Activated naive CD8-positive, alpha-beta T cell treated with anti-CD3 and anti-CD28 coated beads, Interleukin-2, amount 50 U/mL, for 16 hours (primary cell): ENCODE measurements around the gene RCAN2.

ENCODE experiments used
- DNase-seq: peaks from one replicate; pipeline ENCODE4 v3.0.0-alpha.2; 2020; ENCODE audit warnings: low read depth, low spot score

RCAN2 gene

GRCh38 chr6:46262928-46263706 is 228.1 kb downstream of the RCAN2 start:
- DNase-seq, result no peak

DNA sequence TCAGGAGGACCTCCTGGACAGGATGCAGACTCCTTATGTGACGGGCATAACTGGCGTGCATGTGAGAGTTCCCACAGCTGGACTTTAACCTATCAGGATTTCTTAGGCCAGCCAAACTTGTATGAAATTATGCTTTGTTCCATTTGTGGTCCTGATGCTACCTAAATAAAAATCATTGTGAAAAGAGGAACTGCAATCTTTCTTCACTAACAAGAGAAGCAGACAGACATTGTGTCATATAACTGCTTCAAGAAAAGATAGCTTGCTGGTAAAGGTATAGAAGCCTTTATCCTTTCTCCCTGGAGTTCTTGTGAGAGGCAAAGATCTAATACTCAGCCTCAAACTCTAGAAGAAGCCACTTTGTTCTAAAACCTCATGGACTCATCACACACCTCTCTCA is 233.0 kb downstream of the RCAN2 start:
- no peak for DNase-seq

GRCh38 chr6:46255528-46255927 is 235.7 kb downstream of the RCAN2 start:
- no peak for DNase-seq

- no peak for DNase-seq
Observed at GRCh38 chr6:46254946-46255345, 236.3 kb downstream of the RCAN2 start.

GRCh38 chr6:46254331-46254730 is 236.9 kb downstream of the RCAN2 start:
- DNase-seq, result no peak

DNA sequence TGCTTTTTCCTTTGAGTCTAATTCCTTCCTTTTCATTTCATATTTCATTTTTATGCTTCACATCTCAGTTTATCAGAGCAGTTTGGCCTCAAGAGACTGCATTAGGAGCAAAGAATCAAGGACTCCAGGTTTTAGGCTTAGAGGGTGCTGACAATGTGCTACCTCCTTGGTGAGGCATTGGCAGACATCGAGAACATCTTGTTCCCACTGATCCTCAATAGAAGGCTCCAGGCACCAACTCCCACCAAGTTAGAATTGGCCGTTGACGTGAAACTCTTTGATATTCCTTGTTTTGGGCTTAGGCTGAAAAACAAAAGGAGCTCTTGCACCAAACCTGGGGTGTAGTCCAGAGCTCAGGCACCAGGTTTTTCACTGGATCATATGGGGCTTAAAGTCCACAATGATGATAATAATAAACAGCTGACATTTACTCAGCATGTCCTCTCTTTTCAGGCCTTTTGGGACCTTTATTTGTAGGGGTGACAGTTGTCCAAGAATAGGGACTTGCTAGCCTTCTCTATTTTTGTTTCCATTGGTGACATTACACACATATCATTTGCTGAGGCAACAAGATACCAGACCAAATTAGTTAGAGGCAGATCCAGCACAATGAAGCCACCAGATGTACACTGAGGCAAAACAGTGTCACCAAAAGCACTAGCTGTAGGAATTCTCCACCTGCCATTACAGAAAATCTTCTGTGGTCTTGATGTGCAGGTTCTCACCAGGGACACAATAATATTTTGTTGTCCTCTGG is 239.5 kb downstream of the RCAN2 start:
- DNase-seq, result no peak

DNA sequence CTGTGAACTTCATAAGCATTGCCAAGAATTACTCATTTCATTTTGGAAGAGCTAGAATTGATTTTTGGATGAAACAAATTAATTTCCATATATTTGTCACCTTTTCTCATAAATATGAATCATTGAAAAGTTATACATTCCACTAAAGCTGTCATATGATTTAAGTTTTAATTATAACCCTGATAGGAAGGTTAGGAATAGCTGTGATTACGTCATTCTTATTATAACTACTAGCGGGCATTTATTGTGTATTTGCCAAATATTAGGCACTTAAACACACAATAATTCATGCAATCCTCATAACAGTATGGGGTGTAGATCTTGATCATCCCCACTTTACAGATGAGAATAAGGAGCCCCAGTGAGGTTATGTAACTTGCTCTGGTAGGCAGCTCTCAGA is 243.1 kb downstream of the RCAN2 start:
- DNase-seq, result no peak

DNA sequence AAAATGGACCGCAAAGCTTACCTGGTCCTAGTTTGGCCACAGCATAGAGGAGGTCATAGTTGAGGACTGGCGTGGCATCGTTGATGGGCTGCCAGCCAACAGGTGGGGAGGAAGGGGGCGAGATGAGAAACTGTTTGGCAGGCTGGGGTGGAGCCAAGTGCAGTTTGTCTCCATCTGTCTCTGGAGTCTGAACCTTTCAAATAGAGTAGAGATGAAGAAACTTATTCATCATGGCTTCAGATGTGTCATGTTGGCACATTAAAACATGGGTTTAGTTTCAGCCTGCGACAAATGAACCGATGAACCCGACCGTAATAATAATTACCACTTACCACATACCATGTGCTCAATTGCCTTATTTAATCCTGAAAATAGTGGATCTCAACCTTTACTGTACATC is 244.5 kb downstream of the RCAN2 start:
- DNase-seq, result no peak

DNA sequence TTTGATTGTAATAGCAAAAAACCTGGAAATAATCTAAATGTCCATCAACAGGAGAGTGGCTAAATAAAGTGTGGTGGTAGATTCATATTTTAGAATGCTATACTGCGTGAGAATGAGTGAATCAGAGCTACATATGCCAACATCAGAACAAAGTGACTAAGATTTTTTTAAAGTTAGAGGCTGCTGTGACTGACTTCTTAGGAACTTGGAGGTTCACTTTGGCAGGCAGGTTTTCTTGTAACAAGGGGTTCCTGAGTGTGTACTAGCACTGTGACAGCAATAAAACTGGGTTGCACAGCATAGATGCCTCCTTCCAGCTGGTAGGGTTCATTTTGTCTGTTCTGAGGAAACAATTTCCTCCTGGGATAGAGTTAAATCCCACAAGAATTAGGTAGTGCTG is 245.2 kb downstream of the RCAN2 start:
- DNase-seq, result no peak

DNA sequence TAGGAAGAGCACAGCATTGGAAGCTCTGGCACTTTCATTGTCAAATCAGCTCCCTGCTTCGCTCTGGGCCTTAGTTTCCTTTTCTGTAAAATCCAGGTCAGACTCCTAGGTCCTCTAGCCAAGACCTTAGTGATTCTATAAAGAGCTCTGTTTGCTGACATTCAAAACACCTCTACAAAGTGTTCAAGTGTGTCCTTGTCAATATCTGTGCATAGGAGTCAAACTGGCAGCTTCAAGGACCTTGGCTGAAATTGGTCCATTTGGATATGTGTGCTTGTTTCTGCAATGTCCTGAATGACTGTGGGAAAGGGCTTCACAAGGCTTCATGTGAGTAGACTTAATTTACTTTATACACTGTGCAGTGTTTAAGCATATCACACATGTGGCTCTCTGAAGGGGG is 246.6 kb downstream of the RCAN2 start:
- no peak for DNase-seq

DNA sequence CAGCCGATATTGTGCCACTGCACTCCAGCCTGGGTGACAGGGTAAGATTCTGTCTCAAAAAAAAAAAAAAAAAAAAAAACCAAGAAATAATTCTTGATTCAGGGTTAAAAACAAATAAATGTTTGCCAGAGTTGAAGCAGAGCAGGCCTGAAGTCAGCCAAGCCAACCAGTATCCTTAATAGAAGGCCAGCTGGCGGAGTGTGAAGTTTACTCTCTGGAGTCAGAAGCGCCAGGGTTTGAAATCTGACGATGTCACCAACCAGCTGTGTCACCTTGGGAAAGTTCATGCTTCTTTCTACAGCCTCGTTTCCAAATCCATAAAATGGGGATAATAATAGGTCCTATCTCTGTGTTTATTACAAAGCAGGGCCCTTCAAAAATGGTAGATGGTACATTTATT is 247.5 kb downstream of the RCAN2 start:
- DNase-seq, result no peak

DNA sequence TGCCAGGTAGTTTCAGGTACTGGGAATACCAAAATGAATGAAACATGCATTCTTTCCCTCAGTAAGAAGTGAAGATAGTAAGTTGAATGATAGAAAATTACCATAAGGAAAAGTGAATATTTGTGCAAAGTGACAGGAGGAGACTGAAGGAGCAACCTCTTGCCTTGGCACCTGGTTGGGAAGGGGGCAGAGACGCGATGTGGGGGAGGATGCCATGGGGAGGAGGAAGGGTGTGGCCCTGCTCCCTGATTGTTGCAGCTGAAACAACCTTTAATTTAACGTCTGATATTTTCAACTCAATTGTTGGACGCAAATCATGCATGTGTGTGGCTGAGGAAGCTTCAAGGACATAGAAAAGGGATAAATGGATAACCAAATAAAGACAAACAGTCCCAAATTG is 248.3 kb downstream of the RCAN2 start:
- DNase-seq, result no peak

- DNase-seq, result no peak
Observed at GRCh38 chr6:46240866-46241565, 250.2 kb downstream of the RCAN2 start.

GRCh38 chr6:46236752-46237151 is 254.5 kb downstream of the RCAN2 start:
- DNase-seq, result no peak

DNA sequence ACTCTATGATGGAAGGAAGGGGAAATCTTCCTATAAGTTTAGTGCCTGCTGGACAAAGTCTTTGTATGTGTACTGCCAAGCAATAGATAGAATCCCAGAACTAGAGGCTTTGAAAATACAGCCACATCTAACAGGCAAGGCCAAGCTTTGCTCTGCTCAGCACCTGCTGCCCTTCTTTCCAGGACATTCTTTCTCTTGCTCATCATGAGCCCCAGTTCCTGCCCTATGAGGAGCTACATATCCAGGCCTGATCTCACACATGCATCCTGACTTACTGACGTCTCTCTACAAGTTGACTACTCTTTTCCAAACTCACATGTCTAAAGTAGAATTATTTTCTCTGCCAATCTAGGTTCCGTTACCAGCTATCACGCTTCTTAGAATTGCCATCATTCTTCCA is 256.0 kb downstream of the RCAN2 start:
- no peak for DNase-seq

- no peak for DNase-seq
Observed at GRCh38 chr6:46234700-46235099, 256.5 kb downstream of the RCAN2 start.

GRCh38 chr6:46234156-46234556 is 257.1 kb downstream of the RCAN2 start:
- no peak for DNase-seq

DNA sequence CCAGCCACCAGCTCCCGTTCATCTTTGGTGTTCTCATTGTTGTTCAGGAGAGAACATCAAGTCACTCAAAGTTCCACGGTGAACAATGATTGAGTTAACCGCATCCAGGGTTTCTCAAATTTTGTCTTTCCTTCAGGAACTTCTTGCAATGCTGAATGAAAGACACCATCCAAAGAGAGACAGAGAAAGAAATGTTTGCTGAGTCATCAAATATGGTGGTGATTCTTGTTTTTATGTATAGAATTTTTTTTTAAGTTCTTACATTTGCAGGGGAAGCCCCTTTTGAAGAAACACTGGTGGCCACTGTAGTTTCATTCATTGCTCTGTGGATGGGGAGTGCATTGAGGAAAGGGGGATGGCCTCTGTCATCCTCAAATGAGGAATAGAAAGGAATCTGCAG is 258.1 kb downstream of the RCAN2 start:
- DNase-seq, result no peak

- no peak for DNase-seq
Observed at GRCh38 chr6:46222286-46222685, 269.0 kb downstream of the RCAN2 start.

- no peak for DNase-seq
Observed at GRCh38 chr6:46221222-46221793, 269.9 kb downstream of the RCAN2 start.

DNA sequence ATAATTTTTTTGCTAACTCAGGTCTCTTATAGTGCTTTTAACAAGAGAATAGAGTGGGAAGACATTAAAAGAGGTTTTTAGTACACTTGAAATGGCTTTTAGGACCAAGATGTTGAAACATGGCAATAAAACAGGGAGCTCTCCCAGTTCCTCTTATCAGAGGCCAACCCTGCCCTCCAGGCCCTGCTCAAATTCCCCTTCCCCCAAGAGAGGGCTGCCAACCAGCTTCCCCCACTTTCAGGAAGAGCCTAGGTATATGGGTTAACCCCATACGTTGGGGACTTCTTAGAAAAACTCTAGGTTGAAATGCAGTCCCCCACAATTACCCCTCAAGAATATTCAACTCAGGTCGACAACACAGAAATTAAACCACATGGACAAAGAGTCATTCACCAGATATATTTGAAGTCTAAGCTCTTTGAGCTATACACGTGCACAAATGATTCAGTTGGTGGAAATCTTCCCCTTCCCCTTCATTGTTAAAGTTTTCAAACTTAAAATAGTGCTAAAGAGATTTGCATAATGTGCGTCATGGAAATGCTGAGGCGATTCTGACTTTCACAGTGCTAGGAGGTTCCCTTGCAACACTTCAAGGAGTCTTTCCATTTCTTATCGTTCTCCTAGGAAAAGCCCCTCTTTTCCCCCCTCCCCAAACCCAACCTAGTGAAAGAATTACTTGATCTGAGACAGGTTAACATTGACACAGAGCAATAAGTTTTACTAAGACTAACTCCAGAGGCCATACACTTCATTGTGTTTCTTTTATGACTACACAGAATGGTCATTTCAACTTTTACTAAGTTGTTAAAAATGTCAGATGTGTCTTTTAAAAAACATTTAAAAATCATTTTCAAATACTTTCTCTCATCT is 270.7 kb downstream of the RCAN2 start:
- no peak for DNase-seq
